Left cardiac atrium (tissue), 2 donors: Measurements from ENCODE around the gene FAM168A. TPM values are rescaled to one million over a fixed set of nuclear protein-coding genes. Genes with fewer than 3 reads are reported as not detected.

Experiments used
- total RNA-seq, 2 donors: library from RNA; stranded (reverse); fragmentation: NEBNext Ultra II Directional; extraction: Animal tissue kit (Norgen Biotek cat#: 25700); gene quantifications; one replicate each; pipeline ENCODE4 v1.2.1, GENCODE V29; 2021
- donor health status: DM: no; HTN: yes; CAD: no; lungs with severe emphysema.
- donor health status: DM: yes; HTN: yes; CAD: no.

The FAM168A gene
- total RNA-seq, 2 donors from 2014 or later: 31.5 to 35.2 TPM

Other genes starting within 250 kb of the FAM168A start
- 1 to 10 TPM; 4.3 to 8.3 TPM for gene RELT, start 221.7 kb downstream of the FAM168A start, total RNA-seq
- gene PLEKHB1, start 48.5 kb upstream of the FAM168A start, total RNA-seq: 10 to 100 TPM in 1 of 2 donors, 1 to 10 TPM in 1; 9.9 to 11.2 TPM
- 100 to 1,000 TPM; 100 to 134 TPM for gene RAB6A, start 163.0 kb upstream of the FAM168A start, total RNA-seq
- 10 to 100 TPM; 33.4 to 37.3 TPM for gene MRPL48, start 189.8 kb upstream of the FAM168A start, total RNA-seq